Measurements from ENCODE around the gene NOX4.
"Not testable (repeated sequence)": the region's sequence is repeated elsewhere in the genome, so short reads cannot be mapped to it uniquely, and the experiment has no call there.

Gene NOX4

DNA sequence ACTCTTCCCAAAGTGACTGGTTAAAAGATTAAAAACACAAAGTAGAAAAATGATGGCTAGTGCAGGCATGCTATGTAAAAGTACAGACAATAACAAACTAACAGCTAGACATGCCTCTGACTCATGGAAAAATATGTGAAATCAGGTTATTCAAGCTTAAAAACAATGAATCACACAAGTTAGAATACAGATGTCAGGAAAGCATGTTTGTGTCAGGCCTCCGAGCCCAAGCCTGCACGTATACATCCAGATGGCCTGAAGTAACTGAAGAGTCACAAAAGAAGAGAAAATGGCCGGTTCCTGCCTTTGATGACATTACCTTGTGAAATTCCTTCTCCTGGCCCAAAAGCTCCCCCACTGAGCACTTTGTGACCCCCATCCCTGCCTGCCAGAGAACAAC is 110.1 kb downstream of the NOX4 start:
- in situ Hi-C loops (cut with MboI; ENCODE audit: low pct_unique_long_range_greater_than_20kb, low sequenced_read_pairs, unreplicated experiment), result no loop called here
- DNase-seq (ENCODE audit: low spot score), result no peak
- TF ChIP-seq, protein P1, sequence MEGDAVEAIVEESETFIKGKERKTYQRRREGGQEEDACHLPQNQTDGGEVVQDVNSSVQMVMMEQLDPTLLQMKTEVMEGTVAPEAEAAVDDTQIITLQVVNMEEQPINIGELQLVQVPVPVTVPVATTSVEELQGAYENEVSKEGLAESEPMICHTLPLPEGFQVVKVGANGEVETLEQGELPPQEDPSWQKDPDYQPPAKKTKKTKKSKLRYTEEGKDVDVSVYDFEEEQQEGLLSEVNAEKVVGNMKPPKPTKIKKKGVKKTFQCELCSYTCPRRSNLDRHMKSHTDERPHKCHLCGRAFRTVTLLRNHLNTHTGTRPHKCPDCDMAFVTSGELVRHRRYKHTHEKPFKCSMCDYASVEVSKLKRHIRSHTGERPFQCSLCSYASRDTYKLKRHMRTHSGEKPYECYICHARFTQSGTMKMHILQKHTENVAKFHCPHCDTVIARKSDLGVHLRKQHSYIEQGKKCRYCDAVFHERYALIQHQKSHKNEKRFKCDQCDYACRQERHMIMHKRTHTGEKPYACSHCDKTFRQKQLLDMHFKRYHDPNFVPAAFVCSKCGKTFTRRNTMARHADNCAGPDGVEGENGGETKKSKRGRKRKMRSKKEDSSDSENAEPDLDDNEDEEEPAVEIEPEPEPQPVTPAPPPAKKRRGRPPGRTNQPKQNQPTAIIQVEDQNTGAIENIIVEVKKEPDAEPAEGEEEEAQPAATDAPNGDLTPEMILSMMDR (IDR thresholded peaks at IDR 0.05; ENCODE audit: extremely low read depth, insufficient read depth, missing control alignments), result no peak

DNA sequence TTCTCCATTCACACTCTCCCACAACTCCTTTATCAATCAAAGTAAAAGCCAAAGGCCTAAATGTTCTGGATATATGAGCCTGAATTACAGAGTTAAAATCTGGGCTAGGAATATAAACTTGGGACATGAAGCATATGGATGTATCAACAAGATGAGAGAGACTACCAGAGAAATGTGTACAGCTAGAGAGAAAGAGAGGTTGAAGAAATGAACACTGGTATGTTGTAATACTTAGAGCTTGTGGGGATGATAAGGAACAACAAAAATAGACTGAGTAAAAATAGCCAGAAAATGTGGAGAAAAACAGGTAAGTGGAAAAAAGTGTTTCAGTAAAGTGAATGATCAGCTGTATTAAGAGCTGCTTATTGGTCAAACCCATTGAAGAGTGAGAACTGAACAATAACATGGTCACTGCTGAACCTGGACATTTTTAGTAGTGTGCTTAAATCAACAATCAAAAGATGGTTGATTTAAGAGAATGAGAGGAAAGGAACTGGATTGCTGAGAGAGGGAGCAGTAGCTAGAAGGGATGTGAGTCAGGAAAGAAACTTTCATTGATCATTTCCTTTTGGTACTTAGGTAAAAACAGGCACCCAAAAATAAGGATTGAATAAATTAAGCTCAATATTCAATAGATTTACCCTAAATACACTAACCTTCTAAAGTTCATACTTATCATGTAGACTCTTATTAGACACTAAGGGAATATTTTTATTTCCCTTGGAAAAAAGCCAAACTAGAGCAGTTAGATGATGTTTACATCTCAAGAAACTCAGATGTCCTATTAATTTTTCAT is 111.0 kb downstream of the NOX4 start:
- in situ Hi-C loops (cut with MboI; ENCODE audit: low pct_unique_long_range_greater_than_20kb, low sequenced_read_pairs, unreplicated experiment); DNase-seq (ENCODE audit: low spot score): not testable (repeated sequence)

DNA sequence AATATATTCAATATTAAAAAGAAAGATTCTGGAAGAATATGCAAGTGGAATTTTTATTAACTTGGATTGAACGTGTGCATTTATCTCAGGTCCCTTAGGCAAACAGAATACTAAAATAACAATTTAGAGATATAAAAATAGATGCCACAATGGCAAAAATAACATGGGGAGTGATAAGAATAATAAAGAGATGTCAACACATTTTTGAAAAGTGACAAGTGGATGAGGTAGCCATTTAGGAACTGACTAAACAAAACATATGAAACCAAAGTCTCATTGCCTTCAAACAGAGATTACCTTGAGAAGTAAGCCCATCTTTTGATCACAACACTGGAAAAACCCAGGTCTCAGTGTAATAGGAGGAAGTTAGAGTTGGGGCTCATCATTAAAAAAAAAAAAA is 112.2 kb downstream of the NOX4 start:
- in situ Hi-C loops (cut with MboI; ENCODE audit: low pct_unique_long_range_greater_than_20kb, low sequenced_read_pairs, unreplicated experiment); DNase-seq (ENCODE audit: low spot score): not testable (repeated sequence)

DNA sequence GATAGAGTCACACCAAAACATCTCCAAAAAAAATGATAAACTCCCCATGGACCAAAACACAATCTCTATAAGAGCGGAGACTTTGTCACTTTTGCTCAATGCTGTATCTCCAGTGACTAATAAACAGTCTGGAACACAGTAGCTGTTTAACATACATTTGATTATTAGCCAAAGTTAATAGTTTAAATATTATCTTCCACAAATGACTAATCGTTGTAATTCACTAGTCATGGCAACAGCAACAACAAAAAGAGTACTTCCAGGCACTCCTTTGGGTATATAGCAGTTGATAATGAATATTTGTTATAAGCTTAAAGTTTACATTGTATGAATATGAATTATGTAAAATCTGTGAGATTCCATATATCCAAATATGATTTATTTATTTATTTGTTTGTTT is 121.8 kb downstream of the NOX4 start:
- DNase-seq (ENCODE audit: low spot score); in situ Hi-C loops (cut with MboI; ENCODE audit: low pct_unique_long_range_greater_than_20kb, low sequenced_read_pairs, unreplicated experiment): not testable (repeated sequence)

DNA sequence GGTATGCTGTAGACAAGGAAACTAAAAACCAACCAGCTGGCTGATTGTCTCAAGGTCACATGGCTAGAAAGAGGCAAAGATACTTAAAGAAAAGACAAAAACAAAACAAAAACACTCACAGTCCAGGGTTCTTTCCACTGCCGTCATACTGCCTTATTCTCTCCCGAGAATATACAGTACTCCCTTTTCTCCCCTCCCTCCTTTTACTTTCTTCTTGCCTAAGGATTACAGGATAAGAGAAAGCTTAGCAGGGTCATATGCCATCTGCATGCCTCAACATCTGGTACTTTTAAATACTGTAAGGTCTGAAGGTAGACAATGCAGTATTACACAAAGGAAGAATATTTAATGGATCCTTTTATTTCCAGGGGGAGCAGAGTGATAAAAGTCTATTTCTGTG is 126.3 kb downstream of the NOX4 start:
- DNase-seq (ENCODE audit: low spot score); in situ Hi-C loops (cut with MboI; ENCODE audit: low pct_unique_long_range_greater_than_20kb, low sequenced_read_pairs, unreplicated experiment): not testable (repeated sequence)

DNA sequence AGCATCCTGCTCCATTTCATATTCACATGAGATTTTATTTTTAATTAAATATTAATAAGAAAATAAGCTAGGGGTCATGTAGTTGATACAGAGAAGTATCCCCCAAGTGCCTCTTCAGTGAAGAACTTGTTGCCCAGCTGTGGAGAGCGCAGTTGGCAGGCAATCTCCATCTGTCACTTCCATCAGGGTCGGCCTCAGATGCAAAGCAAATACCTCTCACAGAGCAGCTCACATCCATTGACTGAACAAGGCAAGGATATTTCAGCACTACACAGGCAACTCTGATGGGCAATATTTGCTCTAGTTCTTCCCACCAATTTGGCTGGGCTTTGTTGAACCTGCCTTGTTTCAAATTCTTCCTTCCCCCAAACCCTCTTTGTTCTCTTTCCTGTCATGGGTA is 129.4 kb downstream of the NOX4 start:
- in situ Hi-C loops (cut with MboI; ENCODE audit: low pct_unique_long_range_greater_than_20kb, low sequenced_read_pairs, unreplicated experiment), result no loop called here
- TF ChIP-seq, protein P1 (IDR thresholded peaks at IDR 0.05; ENCODE audit: extremely low read depth, insufficient read depth, missing control alignments), result no peak
- no peak for DNase-seq (ENCODE audit: low spot score)

DNA sequence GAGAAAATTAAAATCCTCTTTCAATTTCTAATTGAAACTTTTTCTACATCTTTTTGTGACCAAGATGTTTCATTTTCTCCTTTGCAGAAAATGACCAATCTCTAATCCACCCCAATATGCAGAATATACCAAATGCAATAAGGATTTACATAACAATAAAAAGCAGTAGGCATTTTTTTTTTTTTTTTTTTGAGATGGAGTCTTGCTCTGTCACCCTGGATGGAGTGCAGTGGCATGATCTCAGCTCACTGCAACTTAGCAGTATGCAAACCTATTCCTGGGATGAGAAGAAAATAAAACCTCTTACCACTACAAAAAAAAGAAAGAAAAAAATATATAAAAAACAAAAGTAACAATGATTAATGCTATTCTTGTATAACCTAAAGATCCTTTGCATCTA is 132.0 kb downstream of the NOX4 start:
- in situ Hi-C loops (cut with MboI; ENCODE audit: low pct_unique_long_range_greater_than_20kb, low sequenced_read_pairs, unreplicated experiment); DNase-seq (ENCODE audit: low spot score): not testable (repeated sequence)

DNA sequence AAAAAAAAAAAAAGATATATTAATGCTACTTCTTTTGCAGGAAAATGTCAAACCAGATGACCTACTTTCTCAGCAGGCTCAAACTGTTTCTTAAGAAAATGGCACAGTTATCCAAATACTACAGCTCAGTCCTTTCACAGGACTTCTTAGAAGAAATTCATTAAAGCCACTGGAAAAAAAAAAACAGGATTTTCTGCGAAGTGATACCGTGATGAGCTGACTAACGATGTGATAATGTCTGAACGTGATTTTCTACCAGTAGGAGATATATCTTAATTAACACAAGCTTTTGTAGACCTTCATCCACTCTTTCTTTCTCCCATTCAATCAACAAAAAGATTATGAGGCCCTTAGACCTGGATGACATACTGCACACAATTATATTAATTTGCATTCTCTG is 132.4 kb downstream of the NOX4 start:
- TF ChIP-seq, protein P1 (IDR thresholded peaks at IDR 0.05; ENCODE audit: extremely low read depth, insufficient read depth, missing control alignments), result no peak
- in situ Hi-C loops (cut with MboI; ENCODE audit: low pct_unique_long_range_greater_than_20kb, low sequenced_read_pairs, unreplicated experiment), result no loop called here
- no peak for DNase-seq (ENCODE audit: low spot score)

DNA sequence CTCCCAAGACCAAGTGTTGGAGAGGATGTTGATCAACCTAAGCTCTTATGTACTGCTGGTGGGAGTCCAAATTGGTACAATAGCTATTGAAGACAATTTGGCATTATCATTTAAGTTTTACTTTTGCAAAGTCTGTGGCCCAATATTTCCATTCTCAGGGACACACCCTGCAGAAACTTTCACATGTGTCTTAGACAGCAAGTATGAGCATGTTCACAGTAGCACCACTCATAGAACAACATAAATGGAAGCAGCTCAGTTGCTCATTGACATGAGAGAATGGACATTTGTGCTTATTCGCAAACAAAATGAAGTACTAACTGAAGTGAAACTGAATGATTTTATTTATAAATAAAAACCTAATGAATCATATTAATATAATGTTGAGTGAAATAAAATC is 135.5 kb downstream of the NOX4 start:
- in situ Hi-C loops (cut with MboI; ENCODE audit: low pct_unique_long_range_greater_than_20kb, low sequenced_read_pairs, unreplicated experiment), result no loop called here
- TF ChIP-seq, protein P1 (IDR thresholded peaks at IDR 0.05; ENCODE audit: extremely low read depth, insufficient read depth, missing control alignments), result no peak
- DNase-seq (ENCODE audit: low spot score), result no peak

DNA sequence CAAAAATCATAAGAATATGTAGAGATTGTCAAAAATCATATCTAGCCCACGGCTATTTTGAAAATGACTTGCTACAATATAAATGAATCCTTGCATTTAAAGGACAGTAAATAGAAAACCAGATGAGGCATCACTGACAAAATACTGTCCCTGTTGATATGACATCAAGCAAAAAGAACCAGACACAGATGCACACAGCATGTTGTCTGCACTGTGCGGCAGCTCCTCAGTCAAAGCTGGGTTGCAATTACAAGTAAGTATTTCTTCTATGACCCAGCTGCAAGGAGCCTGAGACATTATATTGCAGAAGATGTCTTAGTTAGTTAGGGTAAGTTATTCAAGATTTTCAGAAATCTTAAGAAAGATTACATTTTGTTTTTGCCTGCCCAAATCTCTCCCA is 136.7 kb downstream of the NOX4 start:
- DNase-seq (ENCODE audit: low spot score); in situ Hi-C loops (cut with MboI; ENCODE audit: low pct_unique_long_range_greater_than_20kb, low sequenced_read_pairs, unreplicated experiment): not testable (repeated sequence)
